HEK293 (cell line): ENCODE measurements around the gene PTGES.

Source experiments
- AEBP2 ChIP-seq: fragments of 450-650 bp; formaldehyde crosslinking; IDR thresholded peaks from 2 replicates; pipeline ENCODE4 v1.5.1; 2016; ENCODE audit warnings: missing biosample characterization, missing genetic modification characterization, borderline replicate concordance
- GFI1B ChIP-seq: fragments of 450-650 bp; formaldehyde crosslinking; IDR thresholded peaks from 2 replicates; pipeline ENCODE4 v1.5.1; 2016; ENCODE audit warnings: missing biosample characterization, missing genetic modification characterization
- GLI4 ChIP-seq: fragments of 450-650 bp; formaldehyde crosslinking; IDR thresholded peaks from 2 replicates; pipeline ENCODE4 v1.5.1; 2016; ENCODE audit warnings: missing biosample characterization, missing genetic modification characterization
- GLIS1 ChIP-seq: fragments of 450-650 bp; formaldehyde crosslinking; IDR thresholded peaks from 2 replicates; pipeline ENCODE4 v1.5.1; 2016; ENCODE audit warnings: missing biosample characterization, missing genetic modification characterization
- MZF1 ChIP-seq: fragments of 450-650 bp; formaldehyde crosslinking; IDR thresholded peaks from 2 replicates; pipeline ENCODE4 v1.5.1; 2017; ENCODE audit warnings: missing biosample characterization, missing genetic modification characterization, borderline replicate concordance
- PBX3 ChIP-seq: sonication (generic); formaldehyde crosslinking; IDR thresholded peaks from 2 replicates; pipeline ENCODE4 v1.8.1; 2022; ENCODE audit warnings: mild to moderate bottlenecking, moderate library complexity, missing genetic modification reagents
- WT1 ChIP-seq: fragments of 450-650 bp; formaldehyde crosslinking; IDR thresholded peaks from 2 replicates; pipeline ENCODE4 v1.5.1; 2016; ENCODE audit warnings: missing biosample characterization, missing genetic modification characterization
- ZBTB1 ChIP-seq: fragments of 450-650 bp; formaldehyde crosslinking; IDR thresholded peaks from 2 replicates; pipeline ENCODE4 v1.5.1; 2016; ENCODE audit warnings: missing biosample characterization, missing genetic modification characterization
- ZNF155 ChIP-seq: fragments of 450-650 bp; formaldehyde crosslinking; IDR thresholded peaks from 2 replicates; pipeline ENCODE4 v1.5.1; 2016; ENCODE audit warnings: missing biosample characterization, missing genetic modification characterization
- ZNF274 ChIP-seq, 2 experiments: fragments of 200-500 bp in 1 of 2; fragments of 450-650 bp in 1 of 2; sonication (Bioruptor generic) in 1 of 2; formaldehyde crosslinking in 1 of 2; IDR thresholded peaks; 2 replicates each; pipeline versions ENCODE4 v1.5.1 to v1.6.1; 2014 to 2016; ENCODE audit warnings: borderline replicate concordance in 1 of 2, inconsistent platforms in 1 of 2, low read length in 1 of 2, missing biosample characterization in 1 of 2, missing genetic modification characterization in 1 of 2
- ZNF302 ChIP-seq: fragments of 450-650 bp; formaldehyde crosslinking; IDR thresholded peaks from 2 replicates; pipeline ENCODE4 v1.5.1; 2016; ENCODE audit warnings: missing biosample characterization, missing genetic modification characterization, low read depth
- ZNF335 ChIP-seq: fragments of 450-650 bp; formaldehyde crosslinking; conservative IDR thresholded peaks from 2 replicates; pipeline ENCODE4 v1.5.1; 2016; ENCODE audit warnings: missing biosample characterization, missing genetic modification characterization
- ZNF391 ChIP-seq: fragments of 450-650 bp; formaldehyde crosslinking; IDR thresholded peaks from 2 replicates; pipeline ENCODE4 v1.5.1; 2016; ENCODE audit warnings: low read depth, missing biosample characterization, missing genetic modification characterization, borderline replicate concordance
- ZNF707 ChIP-seq: fragments of 450-650 bp; formaldehyde crosslinking; IDR thresholded peaks from 2 replicates; pipeline ENCODE4 v1.5.1; 2016; ENCODE audit warnings: missing biosample characterization, missing genetic modification characterization
- ZNF843 ChIP-seq: fragments of 450-650 bp; formaldehyde crosslinking; IDR thresholded peaks from 2 replicates; pipeline ENCODE4 v1.5.1; 2016; ENCODE audit warnings: missing biosample characterization, missing genetic modification characterization
- ZSCAN16 ChIP-seq: fragments of 450-650 bp; formaldehyde crosslinking; IDR thresholded peaks from 2 replicates; pipeline ENCODE4 v1.5.1; 2016; ENCODE audit warnings: missing biosample characterization, missing genetic modification characterization
- ZSCAN23 ChIP-seq: fragments of 450-650 bp; formaldehyde crosslinking; IDR thresholded peaks from 2 replicates; pipeline ENCODE4 v1.5.1; 2016; ENCODE audit warnings: missing biosample characterization, missing genetic modification characterization
- ZSCAN30 ChIP-seq: fragments of 450-650 bp; IDR thresholded peaks from 2 replicates; pipeline ENCODE4 v1.5.1; 2018; ENCODE audit warnings: missing biosample characterization, mild to moderate bottlenecking, missing genetic modification characterization, moderate library complexity
- TF ChIP-seq, protein P1 (sequence below): fragments of 450-650 bp; formaldehyde crosslinking; IDR thresholded peaks from 2 replicates; pipeline ENCODE4 v1.5.1; 2016; ENCODE audit warnings: missing biosample characterization, missing genetic modification characterization
- TF ChIP-seq, protein P2 (sequence below): fragments of 450-650 bp; formaldehyde crosslinking; IDR thresholded peaks from 2 replicates; pipeline ENCODE4 v1.5.1; 2017; ENCODE audit warnings: missing biosample characterization, mild to moderate bottlenecking, missing genetic modification characterization, moderate library complexity
- TF ChIP-seq, protein P3 (sequence below): fragments of 450-650 bp; formaldehyde crosslinking; IDR thresholded peaks from 2 replicates; pipeline ENCODE4 v1.5.1; 2016; ENCODE audit warnings: missing biosample characterization, missing genetic modification characterization
- TF ChIP-seq, protein P4 (sequence below): fragments of 450-650 bp; formaldehyde crosslinking; IDR thresholded peaks from 2 replicates; pipeline ENCODE4 v1.5.1; 2016; ENCODE audit warnings: missing biosample characterization, missing genetic modification characterization
- TF ChIP-seq, protein P5 (sequence below): fragments of 450-650 bp; formaldehyde crosslinking; IDR thresholded peaks from 2 replicates; pipeline ENCODE4 v1.5.1; 2016; ENCODE audit warnings: missing biosample characterization, missing genetic modification characterization, low read depth

The PTGES gene

GRCh38 chr9:129776938-129777768 lies 24.3 kb upstream of the PTGES start (continued):
- no peak for TF ChIP-seq ZNF274 (IDR thresholded peaks at IDR 0.05; ENCODE audit: low read length)
- no peak for TF ChIP-seq ZNF274 (tag by site-specific recombination; IDR thresholded peaks at IDR 0.05; ENCODE audit: borderline replicate concordance)
- TF ChIP-seq, protein P1, sequence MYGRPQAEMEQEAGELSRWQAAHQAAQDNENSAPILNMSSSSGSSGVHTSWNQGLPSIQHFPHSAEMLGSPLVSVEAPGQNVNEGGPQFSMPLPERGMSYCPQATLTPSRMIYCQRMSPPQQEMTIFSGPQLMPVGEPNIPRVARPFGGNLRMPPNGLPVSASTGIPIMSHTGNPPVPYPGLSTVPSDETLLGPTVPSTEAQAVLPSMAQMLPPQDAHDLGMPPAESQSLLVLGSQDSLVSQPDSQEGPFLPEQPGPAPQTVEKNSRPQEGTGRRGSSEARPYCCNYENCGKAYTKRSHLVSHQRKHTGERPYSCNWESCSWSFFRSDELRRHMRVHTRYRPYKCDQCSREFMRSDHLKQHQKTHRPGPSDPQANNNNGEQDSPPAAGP (tag by site-specific recombination): peak; percentile 96; the same call in 1 of the 2 replicates
- peak; percentile 91 for TF ChIP-seq GLIS1 (tag by site-specific recombination)
- peak; percentile 99 for TF ChIP-seq ZNF335 (tag by site-specific recombination)
- no peak for TF ChIP-seq ZNF155 (tag by site-specific recombination)
- TF ChIP-seq ZSCAN23 (tag by site-specific recombination): peak; percentile 80
- no peak for TF ChIP-seq ZNF302
- TF ChIP-seq, protein P2, sequence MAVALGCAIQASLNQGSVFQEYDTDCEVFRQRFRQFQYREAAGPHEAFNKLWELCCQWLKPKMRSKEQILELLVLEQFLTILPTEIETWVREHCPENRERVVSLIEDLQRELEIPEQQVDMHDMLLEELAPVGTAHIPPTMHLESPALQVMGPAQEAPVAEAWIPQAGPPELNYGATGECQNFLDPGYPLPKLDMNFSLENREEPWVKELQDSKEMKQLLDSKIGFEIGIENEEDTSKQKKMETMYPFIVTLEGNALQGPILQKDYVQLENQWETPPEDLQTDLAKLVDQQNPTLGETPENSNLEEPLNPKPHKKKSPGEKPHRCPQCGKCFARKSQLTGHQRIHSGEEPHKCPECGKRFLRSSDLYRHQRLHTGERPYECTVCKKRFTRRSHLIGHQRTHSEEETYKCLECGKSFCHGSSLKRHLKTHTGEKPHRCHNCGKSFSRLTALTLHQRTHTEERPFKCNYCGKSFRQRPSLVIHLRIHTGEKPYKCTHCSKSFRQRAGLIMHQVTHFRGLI (tag by site-specific recombination): no peak; the same call in 1 of the 2 replicates
- 0 out of 2 replicates have a peak, but pooled peaks have one; percentile 27 for TF ChIP-seq GLI4
- TF ChIP-seq ZSCAN30: peak; percentile 82
- TF ChIP-seq, protein P3, sequence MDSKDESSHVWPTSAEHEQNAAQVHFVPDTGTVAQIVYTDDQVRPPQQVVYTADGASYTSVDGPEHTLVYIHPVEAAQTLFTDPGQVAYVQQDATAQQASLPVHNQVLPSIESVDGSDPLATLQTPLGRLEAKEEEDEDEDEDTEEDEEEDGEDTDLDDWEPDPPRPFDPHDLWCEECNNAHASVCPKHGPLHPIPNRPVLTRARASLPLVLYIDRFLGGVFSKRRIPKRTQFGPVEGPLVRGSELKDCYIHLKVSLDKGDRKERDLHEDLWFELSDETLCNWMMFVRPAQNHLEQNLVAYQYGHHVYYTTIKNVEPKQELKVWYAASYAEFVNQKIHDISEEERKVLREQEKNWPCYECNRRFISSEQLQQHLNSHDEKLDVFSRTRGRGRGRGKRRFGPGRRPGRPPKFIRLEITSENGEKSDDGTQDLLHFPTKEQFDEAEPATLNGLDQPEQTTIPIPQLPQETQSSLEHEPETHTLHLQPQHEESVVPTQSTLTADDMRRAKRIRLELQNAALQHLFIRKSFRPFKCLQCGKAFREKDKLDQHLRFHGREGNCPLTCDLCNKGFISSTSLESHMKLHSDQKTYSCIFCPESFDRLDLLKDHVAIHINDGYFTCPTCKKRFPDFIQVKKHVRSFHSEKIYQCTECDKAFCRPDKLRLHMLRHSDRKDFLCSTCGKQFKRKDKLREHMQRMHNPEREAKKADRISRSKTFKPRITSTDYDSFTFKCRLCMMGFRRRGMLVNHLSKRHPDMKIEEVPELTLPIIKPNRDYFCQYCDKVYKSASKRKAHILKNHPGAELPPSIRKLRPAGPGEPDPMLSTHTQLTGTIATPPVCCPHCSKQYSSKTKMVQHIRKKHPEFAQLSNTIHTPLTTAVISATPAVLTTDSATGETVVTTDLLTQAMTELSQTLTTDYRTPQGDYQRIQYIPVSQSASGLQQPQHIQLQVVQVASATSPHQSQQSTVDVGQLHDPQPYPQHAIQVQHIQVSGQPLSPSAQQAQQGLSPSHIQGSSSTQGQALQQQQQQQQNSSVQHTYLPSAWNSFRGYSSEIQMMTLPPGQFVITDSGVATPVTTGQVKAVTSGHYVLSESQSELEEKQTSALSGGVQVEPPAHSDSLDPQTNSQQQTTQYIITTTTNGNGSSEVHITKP (tag by site-specific recombination): peak; percentile 37; the same call in 1 of the 2 replicates
- no peak for TF ChIP-seq PBX3 (CRISPR knock-in tag)
- TF ChIP-seq, protein P4, sequence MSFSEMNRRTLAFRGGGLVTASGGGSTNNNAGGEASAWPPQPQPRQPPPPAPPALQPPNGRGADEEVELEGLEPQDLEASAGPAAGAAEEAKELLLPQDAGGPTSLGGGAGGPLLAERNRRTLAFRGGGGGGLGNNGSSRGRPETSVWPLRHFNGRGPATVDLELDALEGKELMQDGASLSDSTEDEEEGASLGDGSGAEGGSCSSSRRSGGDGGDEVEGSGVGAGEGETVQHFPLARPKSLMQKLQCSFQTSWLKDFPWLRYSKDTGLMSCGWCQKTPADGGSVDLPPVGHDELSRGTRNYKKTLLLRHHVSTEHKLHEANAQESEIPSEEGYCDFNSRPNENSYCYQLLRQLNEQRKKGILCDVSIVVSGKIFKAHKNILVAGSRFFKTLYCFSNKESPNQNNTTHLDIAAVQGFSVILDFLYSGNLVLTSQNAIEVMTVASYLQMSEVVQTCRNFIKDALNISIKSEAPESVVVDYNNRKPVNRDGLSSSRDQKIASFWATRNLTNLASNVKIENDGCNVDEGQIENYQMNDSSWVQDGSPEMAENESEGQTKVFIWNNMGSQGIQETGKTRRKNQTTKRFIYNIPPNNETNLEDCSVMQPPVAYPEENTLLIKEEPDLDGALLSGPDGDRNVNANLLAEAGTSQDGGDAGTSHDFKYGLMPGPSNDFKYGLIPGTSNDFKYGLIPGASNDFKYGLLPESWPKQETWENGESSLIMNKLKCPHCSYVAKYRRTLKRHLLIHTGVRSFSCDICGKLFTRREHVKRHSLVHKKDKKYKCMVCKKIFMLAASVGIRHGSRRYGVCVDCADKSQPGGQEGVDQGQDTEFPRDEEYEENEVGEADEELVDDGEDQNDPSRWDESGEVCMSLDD (tag by site-specific recombination): 0 out of 2 replicates have a peak, but pooled peaks have one; percentile 69
- TF ChIP-seq GFI1B (tag by site-specific recombination): no peak
- TF ChIP-seq WT1 (tag by site-specific recombination): peak; percentile 81
- TF ChIP-seq, protein P5, sequence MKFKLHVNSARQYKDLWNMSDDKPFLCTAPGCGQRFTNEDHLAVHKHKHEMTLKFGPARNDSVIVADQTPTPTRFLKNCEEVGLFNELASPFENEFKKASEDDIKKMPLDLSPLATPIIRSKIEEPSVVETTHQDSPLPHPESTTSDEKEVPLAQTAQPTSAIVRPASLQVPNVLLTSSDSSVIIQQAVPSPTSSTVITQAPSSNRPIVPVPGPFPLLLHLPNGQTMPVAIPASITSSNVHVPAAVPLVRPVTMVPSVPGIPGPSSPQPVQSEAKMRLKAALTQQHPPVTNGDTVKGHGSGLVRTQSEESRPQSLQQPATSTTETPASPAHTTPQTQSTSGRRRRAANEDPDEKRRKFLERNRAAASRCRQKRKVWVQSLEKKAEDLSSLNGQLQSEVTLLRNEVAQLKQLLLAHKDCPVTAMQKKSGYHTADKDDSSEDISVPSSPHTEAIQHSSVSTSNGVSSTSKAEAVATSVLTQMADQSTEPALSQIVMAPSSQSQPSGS (tag by site-specific recombination): peak; percentile 99
- no peak for TF ChIP-seq ZNF843 (tag by site-specific recombination)
- TF ChIP-seq ZNF707 (tag by site-specific recombination): no peak
- no peak for TF ChIP-seq ZBTB1 (tag by site-specific recombination)
- no peak for TF ChIP-seq AEBP2 (tag by site-specific recombination)
- no peak for TF ChIP-seq MZF1
- no peak for TF ChIP-seq ZNF391
- no peak for TF ChIP-seq ZSCAN16
